ENCODE data around the gene COL1A2.

COL1A2 gene

GRCh38 chr7:94393246-94394108 lies 1.2 kb upstream of the COL1A2 start:
- Mint-ChIP-seq H3K36me3 (no peaks in the 10 kb centered on the region), H3K27ac (no peak overlapping the region), H3K9me3 (no peaks in the 10 kb centered on the region), H3K4me1 (peaks cover 5% of the 10 kb centered on the region), H3K4me3 (no peak overlapping the region), H3K27me3 (peaks cover 30% of the 10 kb centered on the region)
- CTCF ChIA-PET = no interaction called here
- DNase-seq = no peak

- Mint-ChIP-seq H3K27me3 (peaks cover 30% of the 10 kb centered on the region), H3K4me1 (peaks cover 5% of the 10 kb centered on the region), H3K36me3 (no peaks in the 10 kb centered on the region), H3K27ac (no peak overlapping the region), H3K9me3 (no peaks in the 10 kb centered on the region), H3K4me3 (no peak overlapping the region)
- CTCF ChIA-PET = no interaction called here
- DNase-seq = no peak
Measured at GRCh38 chr7:94394109-94394436, 622 bp upstream of the COL1A2 start.

GRCh38 chr7:94395141-94396036 lies 694 bp downstream of the COL1A2 start:
- Mint-ChIP-seq H3K4me1 (peaks cover 5% of the 10 kb centered on the region), H3K9me3 (no peaks in the 10 kb centered on the region), H3K4me3 (no peak overlapping the region), H3K27ac (no peak overlapping the region), H3K36me3 (no peaks in the 10 kb centered on the region), H3K27me3 (peaks cover 30% of the 10 kb centered on the region)
- DNase-seq = no peak
- CTCF ChIA-PET = interaction anchor here (0.6 to 1.7 kb wide), 6 partner anchors 8 to 952 kb away, joined by 3 to 4 read pairs (median 4); no protein-coding TSS in a partner anchor

GRCh38 chr7:94396037-94396431 lies 1.3 kb downstream of the COL1A2 start:
- no peak for DNase-seq
- no peak overlapping the region for H3K27ac Mint-ChIP-seq
- CTCF ChIA-PET = interaction anchor here (1.0 to 1.7 kb wide), 5 partner anchors 9 to 953 kb away, joined by 3 to 4 read pairs (median 4); no protein-coding TSS in a partner anchor
- no peak overlapping the region for H3K4me3 Mint-ChIP-seq
- H3K4me1 Mint-ChIP-seq = peaks cover 5% of the 10 kb centered on the region
- no peaks in the 10 kb centered on the region for H3K36me3 Mint-ChIP-seq
- H3K27me3 Mint-ChIP-seq = peaks cover 30% of the 10 kb centered on the region
- H3K9me3 Mint-ChIP-seq = no peaks in the 10 kb centered on the region

GRCh38 chr7:94396596-94396995 lies 1.9 kb downstream of the COL1A2 start:
- peaks cover 5% of the 10 kb centered on the region for H3K4me1 Mint-ChIP-seq
- no peak overlapping the region for H3K27ac Mint-ChIP-seq
- no peak for DNase-seq
- no peaks in the 10 kb centered on the region for H3K36me3 Mint-ChIP-seq
- H3K4me3 Mint-ChIP-seq = no peak overlapping the region
- peaks cover 30% of the 10 kb centered on the region for H3K27me3 Mint-ChIP-seq
- CTCF ChIA-PET = interaction anchor here (1.2 kb wide), 1 partner anchor 954 kb away, joined by 3 read pairs; no protein-coding TSS in a partner anchor
- no peaks in the 10 kb centered on the region for H3K9me3 Mint-ChIP-seq

GRCh38 chr7:94397722-94398121 lies 3.0 kb downstream of the COL1A2 start:
- Mint-ChIP-seq H3K4me1 (peaks cover 5% of the 10 kb centered on the region), H3K27ac (no peak overlapping the region), H3K36me3 (no peaks in the 10 kb centered on the region), H3K27me3 (peaks cover 24% of the 10 kb centered on the region), H3K9me3 (no peaks in the 10 kb centered on the region), H3K4me3 (no peak overlapping the region)
- DNase-seq = no peak
- CTCF ChIA-PET = no interaction called here

GRCh38 chr7:94398841-94399240 lies 4.1 kb downstream of the COL1A2 start:
- no peaks in the 10 kb centered on the region for H3K36me3 Mint-ChIP-seq
- H3K27me3 Mint-ChIP-seq = peaks cover 15% of the 10 kb centered on the region
- no peak for DNase-seq
- H3K27ac Mint-ChIP-seq = no peak overlapping the region
- H3K4me3 Mint-ChIP-seq = no peak overlapping the region
- peaks cover 5% of the 10 kb centered on the region for H3K4me1 Mint-ChIP-seq
- no peaks in the 10 kb centered on the region for H3K9me3 Mint-ChIP-seq
- CTCF ChIA-PET = no interaction called here

GRCh38 chr7:94400022-94400421 lies 5.3 kb downstream of the COL1A2 start:
- DNase-seq = no peak
- CTCF ChIA-PET = no interaction called here
- H3K4me1 Mint-ChIP-seq = peaks cover 2% of the 10 kb centered on the region
- H3K9me3 Mint-ChIP-seq = no peaks in the 10 kb centered on the region
- H3K27ac Mint-ChIP-seq = no peak overlapping the region
- H3K4me3 Mint-ChIP-seq = no peak overlapping the region
- peaks cover 3% of the 10 kb centered on the region for H3K27me3 Mint-ChIP-seq
- H3K36me3 Mint-ChIP-seq = no peaks in the 10 kb centered on the region

- Mint-ChIP-seq H3K4me1 (no peaks in the 10 kb centered on the region), H3K36me3 (no peaks in the 10 kb centered on the region), H3K27ac (no peak overlapping the region), H3K9me3 (no peaks in the 10 kb centered on the region), H3K4me3 (no peak overlapping the region), H3K27me3 (no peaks in the 10 kb centered on the region)
- CTCF ChIA-PET = no interaction called here
- DNase-seq = no peak
Measured at GRCh38 chr7:94400643-94401427, 6.1 kb downstream of the COL1A2 start.

- no peaks in the 10 kb centered on the region for H3K9me3 Mint-ChIP-seq
- no peaks in the 10 kb centered on the region for H3K4me1 Mint-ChIP-seq
- CTCF ChIA-PET = no interaction called here
- no peak overlapping the region for H3K27ac Mint-ChIP-seq
- no peaks in the 10 kb centered on the region for H3K27me3 Mint-ChIP-seq
- no peaks in the 10 kb centered on the region for H3K36me3 Mint-ChIP-seq
- DNase-seq = no peak
- H3K4me3 Mint-ChIP-seq = no peak overlapping the region
Measured at GRCh38 chr7:94401428-94401814, 6.7 kb downstream of the COL1A2 start.

- CTCF ChIA-PET = interaction anchor here (1.7 kb wide), 1 partner anchor 23 kb away, joined by 3 read pairs; no protein-coding TSS in a partner anchor
- H3K4me3 Mint-ChIP-seq = no peak overlapping the region
- H3K36me3 Mint-ChIP-seq = no peaks in the 10 kb centered on the region
- DNase-seq = no peak
- no peaks in the 10 kb centered on the region for H3K9me3 Mint-ChIP-seq
- no peak overlapping the region for H3K27ac Mint-ChIP-seq
- H3K4me1 Mint-ChIP-seq = no peaks in the 10 kb centered on the region
- H3K27me3 Mint-ChIP-seq = no peaks in the 10 kb centered on the region
Measured at GRCh38 chr7:94403546-94403945, 8.9 kb downstream of the COL1A2 start.

GRCh38 chr7:94405506-94405905 lies 10.8 kb downstream of the COL1A2 start:
- no peaks in the 10 kb centered on the region for H3K4me1 Mint-ChIP-seq

GRCh38 chr7:94406696-94407095 lies 12.0 kb downstream of the COL1A2 start:
- CTCF ChIA-PET = no interaction called here
- H3K9me3 Mint-ChIP-seq = no peaks in the 10 kb centered on the region
- H3K27me3 Mint-ChIP-seq = no peaks in the 10 kb centered on the region
- DNase-seq = no peak
- H3K36me3 Mint-ChIP-seq = no peaks in the 10 kb centered on the region
- no peaks in the 10 kb centered on the region for H3K4me1 Mint-ChIP-seq
- no peak overlapping the region for H3K4me3 Mint-ChIP-seq
- no peak overlapping the region for H3K27ac Mint-ChIP-seq

More at GRCh38 chr7:94405506-94405905, 10.8 kb downstream of the COL1A2 start:
- DNase-seq = no peak
- Mint-ChIP-seq H3K36me3 (no peaks in the 10 kb centered on the region), H3K4me3 (no peak overlapping the region), H3K27ac (no peak overlapping the region), H3K9me3 (no peaks in the 10 kb centered on the region), H3K27me3 (no peaks in the 10 kb centered on the region)
- CTCF ChIA-PET = no interaction called here

All from activated naive CD4-positive, alpha-beta T cell treated with anti-CD3 and anti-CD28 coated beads, Interleukin-2, amount 10 ng/mL, durations not matched to agents 7 days and 5 days (primary cell).